Measurements from ENCODE around the gene ARHGAP45. TPM values are rescaled to one million over a fixed set of nuclear protein-coding genes. Genes with fewer than 3 reads are reported as not detected.

The ARHGAP45 gene
- total RNA-seq, 4 donors from 2014 or later: 0.83 to 7.6 (median 3.4) TPM

- TF ChIP-seq POLR2A (IDR thresholded peaks at IDR 0.05) (no peak), CTCF (IDR thresholded peaks at IDR 0.05 in 4 of 5, conservative IDR thresholded peaks at IDR 0.05 in 1 of 5) (no peak)
- in situ Hi-C loops (cut with MboI; ENCODE audit: low sequenced_read_pairs in 4 of 4): no loop called here
- DNase-seq (no peak), ATAC-seq (no peak)
- intact Hi-C loops (cut with DNase I; ENCODE audit: low total_unique reads): no loop called here
- H3K27ac ChIP-seq: no peak overlapping the region
- H3K4me3 ChIP-seq: no peak overlapping the region
- H3K27me3 ChIP-seq: peaks cover 12 to 35% (median 21%) of the 10 kb centered on the region in 3 donors
- peaks cover 4 to 14% of the 10 kb centered on the region in 2 donors for H3K4me1 ChIP-seq
- peaks cover 0 to 14% (median 2%) of the 10 kb centered on the region in 3 donors for H3K9me3 ChIP-seq
- H3K36me3 ChIP-seq: peaks cover 0 to 24% of the 10 kb centered on the region in 2 donors
Measured at GRCh38 chr19:1062387-1063029, 4.5 kb upstream of the ARHGAP45 start.

DNA sequence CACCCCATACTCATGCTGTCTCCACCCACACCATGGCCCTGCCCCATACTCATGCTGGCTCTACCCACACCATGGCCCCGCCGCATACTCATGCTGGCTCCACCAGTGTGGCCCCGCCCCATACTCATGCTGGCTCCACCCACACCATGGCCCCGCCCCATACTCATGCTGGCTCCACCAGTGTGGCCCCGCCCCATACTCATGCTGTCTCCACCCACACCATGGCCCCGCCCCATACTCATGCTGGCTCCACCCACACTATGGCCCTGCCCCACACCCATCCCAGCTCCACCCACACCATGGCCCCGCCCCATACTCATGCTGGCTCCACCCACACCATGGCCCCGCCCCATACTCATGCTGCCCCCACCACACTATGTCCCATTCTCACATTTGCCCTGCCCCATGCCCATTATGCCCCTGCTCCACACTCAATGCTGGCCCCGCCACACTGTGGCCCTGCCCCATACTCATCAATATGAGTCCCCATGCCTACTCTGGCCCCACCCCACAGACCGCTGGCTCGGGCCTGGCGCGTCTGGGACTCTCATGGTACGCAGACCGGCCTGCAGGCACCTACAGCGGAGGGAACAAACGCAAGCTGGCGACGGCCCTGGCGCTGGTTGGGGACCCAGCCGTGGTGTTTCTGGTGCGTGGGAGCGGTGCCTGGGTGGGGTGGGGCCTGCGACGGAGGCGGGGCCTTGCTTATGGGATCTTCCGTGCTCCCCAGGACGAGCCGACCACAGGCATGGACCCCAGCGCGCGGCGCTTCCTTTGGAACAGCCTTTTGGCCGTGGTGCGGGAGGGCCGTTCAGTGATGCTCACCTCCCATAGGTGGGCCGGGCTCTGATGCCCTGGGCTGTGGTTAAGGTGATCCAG lies 3.7 kb upstream of the ARHGAP45 start:
- Histone ChIP-seq H3K9me3 (peaks cover 0 to 6% (median 0%) of the 10 kb centered on the region in 3 donors), H3K27ac (no peak overlapping the region), H3K4me1 (peaks cover 4 to 18% of the 10 kb centered on the region in 2 donors), H3K36me3 (peaks cover 0 to 16% of the 10 kb centered on the region in 2 donors), H3K4me3 (no peak overlapping the region), H3K27me3 (peaks cover 20 to 42% (median 29%) of the 10 kb centered on the region in 3 donors)
- intact Hi-C loops (cut with DNase I; ENCODE audit: low total_unique reads): no loop called here
- ATAC-seq (no peak), DNase-seq (no peak)
- in situ Hi-C loops (cut with MboI; ENCODE audit: low sequenced_read_pairs in 4 of 4): no loop called here
- no peak for TF ChIP-seq POLR2A (IDR thresholded peaks at IDR 0.05)
- TF ChIP-seq CTCF (IDR thresholded peaks at IDR 0.05 in 4 of 5, conservative IDR thresholded peaks at IDR 0.05 in 1 of 5): no peak

- in situ Hi-C loops (cut with MboI; ENCODE audit: low sequenced_read_pairs in 4 of 4) (no loop called here), intact Hi-C loops (cut with DNase I; ENCODE audit: low total_unique reads) (no loop called here)
- peaks cover 0 to 8% of the 10 kb centered on the region in 2 donors for H3K36me3 ChIP-seq
- no peak for ATAC-seq
- DNase-seq: no peak
- no peak overlapping the region for H3K4me3 ChIP-seq
- peaks cover 26 to 51% (median 37%) of the 10 kb centered on the region in 3 donors for H3K27me3 ChIP-seq
- no peak for TF ChIP-seq CTCF (IDR thresholded peaks at IDR 0.05 in 4 of 5, conservative IDR thresholded peaks at IDR 0.05 in 1 of 5)
- TF ChIP-seq POLR2A (IDR thresholded peaks at IDR 0.05): no peak
- H3K9me3 ChIP-seq: no peaks in the 10 kb centered on the region
- H3K4me1 ChIP-seq: peaks cover 4 to 18% of the 10 kb centered on the region in 2 donors
- H3K27ac ChIP-seq: no peak overlapping the region
Measured at GRCh38 chr19:1063909-1064660, 2.9 kb upstream of the ARHGAP45 start.

GRCh38 chr19:1064661-1065605 lies 2.0 kb upstream of the ARHGAP45 start:
- in situ Hi-C loops (cut with MboI; ENCODE audit: low sequenced_read_pairs in 4 of 4): no loop called here
- intact Hi-C loops (cut with DNase I; ENCODE audit: low total_unique reads): no loop called here
- Histone ChIP-seq H3K9me3 (no peaks in the 10 kb centered on the region), H3K4me3 (no peak overlapping the region), H3K36me3 (no peaks in the 10 kb centered on the region), H3K27ac (no peak overlapping the region), H3K27me3 (peaks cover 34 to 59% (median 45%) of the 10 kb centered on the region in 3 donors), H3K4me1 (peaks cover 4 to 18% of the 10 kb centered on the region in 2 donors)
- no peak for DNase-seq
- ATAC-seq: peak; percentile 53 to 65
- TF ChIP-seq CTCF (IDR thresholded peaks at IDR 0.05 in 4 of 5, conservative IDR thresholded peaks at IDR 0.05 in 1 of 5) (peak; percentile 52 to 84 (median 64)), POLR2A (IDR thresholded peaks at IDR 0.05) (no peak)

All from gastrocnemius medialis (tissue), 4 donors.